ENCODE results near the gene APOBEC2. TPM values are rescaled to one million over a fixed set of nuclear protein-coding genes. Genes with fewer than 3 reads are reported as not detected.

The APOBEC2 gene
- total RNA-seq, 1 donor from 2014 or later, result not detected

GRCh38 chr6:41055149-41055548 is 2.1 kb downstream of the APOBEC2 start:
- H3K27me3 Mint-ChIP-seq (ENCODE audit: insufficient read depth, low read depth), result peaks cover 2% of the 10 kb centered on the region
- no peak overlapping the region for H3K27ac Mint-ChIP-seq

GRCh38 chr6:41056768-41057490 is 3.9 kb downstream of the APOBEC2 start:
- TF ChIP-seq EZH2phosphoT487 (IDR thresholded peaks at IDR 0.05) (no peak), EZH2 (IDR thresholded peaks at IDR 0.05) (no peak)
- TF ChIP-seq, protein P1, sequence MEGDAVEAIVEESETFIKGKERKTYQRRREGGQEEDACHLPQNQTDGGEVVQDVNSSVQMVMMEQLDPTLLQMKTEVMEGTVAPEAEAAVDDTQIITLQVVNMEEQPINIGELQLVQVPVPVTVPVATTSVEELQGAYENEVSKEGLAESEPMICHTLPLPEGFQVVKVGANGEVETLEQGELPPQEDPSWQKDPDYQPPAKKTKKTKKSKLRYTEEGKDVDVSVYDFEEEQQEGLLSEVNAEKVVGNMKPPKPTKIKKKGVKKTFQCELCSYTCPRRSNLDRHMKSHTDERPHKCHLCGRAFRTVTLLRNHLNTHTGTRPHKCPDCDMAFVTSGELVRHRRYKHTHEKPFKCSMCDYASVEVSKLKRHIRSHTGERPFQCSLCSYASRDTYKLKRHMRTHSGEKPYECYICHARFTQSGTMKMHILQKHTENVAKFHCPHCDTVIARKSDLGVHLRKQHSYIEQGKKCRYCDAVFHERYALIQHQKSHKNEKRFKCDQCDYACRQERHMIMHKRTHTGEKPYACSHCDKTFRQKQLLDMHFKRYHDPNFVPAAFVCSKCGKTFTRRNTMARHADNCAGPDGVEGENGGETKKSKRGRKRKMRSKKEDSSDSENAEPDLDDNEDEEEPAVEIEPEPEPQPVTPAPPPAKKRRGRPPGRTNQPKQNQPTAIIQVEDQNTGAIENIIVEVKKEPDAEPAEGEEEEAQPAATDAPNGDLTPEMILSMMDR (IDR thresholded peaks at IDR 0.05), result no peak
- Mint-ChIP-seq H3K9me3 (no peaks in the 10 kb centered on the region), H3K27ac (no peak overlapping the region), H3K27me3 (ENCODE audit: insufficient read depth, low read depth) (peaks cover 2% of the 10 kb centered on the region), H3K4me1 (peaks cover 3% of the 10 kb centered on the region), H3K36me3 (peaks cover 14% of the 10 kb centered on the region), H3K4me3 (no peak overlapping the region)
- no peaks in the 10 kb centered on the region for H3K9me3 ChIP-seq (ENCODE audit: low read depth)
- no peak overlapping the region for H3K4me3 ChIP-seq
- no peaks in the 10 kb centered on the region for H3K27me3 ChIP-seq
- no peak overlapping the region for H3K9ac ChIP-seq
- H2AFZ ChIP-seq (replicated peaks), result no peak overlapping the region
- H3K4me2 ChIP-seq, result no peak overlapping the region
- H3K79me2 ChIP-seq (ENCODE audit: low read depth), result no peaks in the 10 kb centered on the region
- no peaks in the 10 kb centered on the region for H3F3A ChIP-seq (ENCODE audit: low read depth)
- H4K20me1 ChIP-seq (ENCODE audit: low read depth), result no peaks in the 10 kb centered on the region
- H3K36me3 ChIP-seq, result no peaks in the 10 kb centered on the region
- H3K4me1 ChIP-seq, result peaks cover 8% of the 10 kb centered on the region
- H3K27ac ChIP-seq, result no peak overlapping the region
- DNase-seq (ENCODE audit: low spot score), result no peak

More at GRCh38 chr6:41055149-41055548, 2.1 kb downstream of the APOBEC2 start:
- Histone ChIP-seq H3K4me1 (peaks cover 8% of the 10 kb centered on the region), H3K36me3 (no peaks in the 10 kb centered on the region), H3K79me2 (ENCODE audit: low read depth) (no peaks in the 10 kb centered on the region), H3K4me2 (no peak overlapping the region), H3K9me3 (ENCODE audit: low read depth) (no peaks in the 10 kb centered on the region), H3F3A (ENCODE audit: low read depth) (no peaks in the 10 kb centered on the region), H4K20me1 (ENCODE audit: low read depth) (no peaks in the 10 kb centered on the region), H3K9ac (no peak overlapping the region), H3K27me3 (no peaks in the 10 kb centered on the region), H2AFZ (replicated peaks) (no peak overlapping the region), H3K27ac (no peak overlapping the region), H3K4me3 (no peak overlapping the region)
- H3K4me3 Mint-ChIP-seq, result no peak overlapping the region
- TF ChIP-seq EZH2 (IDR thresholded peaks at IDR 0.05), result no peak
- TF ChIP-seq, protein P1 (IDR thresholded peaks at IDR 0.05), result no peak
- no peaks in the 10 kb centered on the region for H3K9me3 Mint-ChIP-seq
- peaks cover 5% of the 10 kb centered on the region for H3K36me3 Mint-ChIP-seq
- DNase-seq (ENCODE audit: low spot score), result no peak
- H3K4me1 Mint-ChIP-seq, result peaks cover 3% of the 10 kb centered on the region

- no peak overlapping the region for H3K27ac Mint-ChIP-seq
These were observed 5.8 kb downstream of the APOBEC2 start for GRCh38 chr6:41058783-41059181.

More at GRCh38 chr6:41058783-41059181, 5.8 kb downstream of the APOBEC2 start:
- no peak overlapping the region for H3K9ac ChIP-seq
- Mint-ChIP-seq H3K27me3 (ENCODE audit: insufficient read depth, low read depth) (peaks cover 2% of the 10 kb centered on the region), H3K4me3 (no peak overlapping the region), H3K9me3 (no peaks in the 10 kb centered on the region), H3K36me3 (peaks cover 19% of the 10 kb centered on the region), H3K4me1 (no peaks in the 10 kb centered on the region)
- TF ChIP-seq, protein P1 (IDR thresholded peaks at IDR 0.05), result no peak
- TF ChIP-seq EZH2 (IDR thresholded peaks at IDR 0.05), result no peak
- no peak for TF ChIP-seq EZH2phosphoT487 (IDR thresholded peaks at IDR 0.05)
- no peaks in the 10 kb centered on the region for H3K9me3 ChIP-seq (ENCODE audit: low read depth)
- H3K79me2 ChIP-seq (ENCODE audit: low read depth), result no peaks in the 10 kb centered on the region
- H3F3A ChIP-seq (ENCODE audit: low read depth), result no peaks in the 10 kb centered on the region
- H3K27ac ChIP-seq, result no peak overlapping the region
- no peak overlapping the region for H3K4me2 ChIP-seq
- no peak for DNase-seq (ENCODE audit: low spot score)
- no peaks in the 10 kb centered on the region for H3K36me3 ChIP-seq
- no peaks in the 10 kb centered on the region for H4K20me1 ChIP-seq (ENCODE audit: low read depth)
- no peak overlapping the region for H2AFZ ChIP-seq (replicated peaks)
- no peaks in the 10 kb centered on the region for H3K4me1 ChIP-seq
- no peak overlapping the region for H3K4me3 ChIP-seq
- no peaks in the 10 kb centered on the region for H3K27me3 ChIP-seq
